Lung (tissue), 13 donors: ENCODE measurements around the gene CDH23. TPM values are rescaled to one million over a fixed set of nuclear protein-coding genes. Genes with fewer than 3 reads are reported as not detected.

Experiments used
- ATAC-seq: fragments of 200-7000 bp; cut with Tn5 transposase; one replicate; pipeline ENCODE4 v1.9.1; 2020; ENCODE audit warnings: moderate number of reproducible peaks; ENCODE audit not compliant: insufficient read depth, low FRiP score
- DNase-seq, 3 donors: peaks; one replicate each; pipeline ENCODE4 v3.0.0-alpha.2; 2013 to 2017
- H3K27ac ChIP-seq, 2 donors: one replicate each; pipeline ENCODE4 v1.5.1; 2013; ENCODE audit warnings: mild to moderate bottlenecking in 2 of 2, moderate library complexity in 2 of 2, control low read depth in 1 of 2, inconsistent platforms in 1 of 2, low read depth in 1 of 2, low read length in 1 of 2
- H3K27me3 ChIP-seq, 3 donors: one replicate each; pipeline ENCODE4 v1.5.1; 2013; ENCODE audit warnings: low read length in 2 of 3; ENCODE audit not compliant: control insufficient read depth in 3 of 3, insufficient read depth in 3 of 3
- H3K36me3 ChIP-seq, 4 donors: one replicate each; pipeline ENCODE4 v1.5.1; 2013; ENCODE audit warnings: low read length in 4 of 4, mild to moderate bottlenecking in 1 of 4, moderate library complexity in 1 of 4; ENCODE audit not compliant: control insufficient read depth in 4 of 4, insufficient read depth in 4 of 4
- H3K4me1 ChIP-seq, 5 donors: one replicate each; pipeline ENCODE4 v1.5.1; 2013; ENCODE audit warnings: low read length in 5 of 5, mild to moderate bottlenecking in 2 of 5, moderate library complexity in 1 of 5; ENCODE audit not compliant: control insufficient read depth in 5 of 5, insufficient read depth in 5 of 5
- H3K4me3 ChIP-seq: one replicate; pipeline ENCODE4 v1.5.1; 2013; ENCODE audit warnings: mild to moderate bottlenecking, control low read depth, moderate library complexity
- H3K9ac ChIP-seq, 2 donors: one replicate each; pipeline ENCODE4 v1.5.1; 2013; ENCODE audit warnings: low read length in 2 of 2, control low read depth in 1 of 2; ENCODE audit not compliant: insufficient read depth in 1 of 2
- H3K9me3 ChIP-seq, 4 donors: one replicate each; pipeline ENCODE4 v1.5.1; 2013; ENCODE audit warnings: low read length in 3 of 4, mild to moderate bottlenecking in 1 of 4, moderate library complexity in 1 of 4; ENCODE audit not compliant: control insufficient read depth in 4 of 4, insufficient read depth in 3 of 4
- CTCF ChIP-seq: IDR thresholded peaks from 2 replicates; pipeline ENCODE4 v1.5.1; 2012; ENCODE audit warnings: mild to moderate bottlenecking; ENCODE audit errors: control extremely low read depth, extremely low read depth
- WGBS, 2 donors: extraction: QIAGEN DNeasy Blood & Tissue Kit; methylation state at CpG; one replicate each; pipeline ENCODE4 v1.1.7; 2013; 5-methylcytosine and 5-hydroxymethylcytosine counted together
- polyA plus RNA-seq, 2 donors: library from polyadenylated mRNA; stranded (reverse); fragments of 200-250 nt; gene quantifications; one replicate each; pipeline ENCODE4 v1.2.1, GENCODE V29; 2013
- small RNA-seq: library from RNA; depleted of rRNA; stranded (forward); fragments of <200 nt; gene quantifications from one replicate; pipeline ENCODE3, GENCODE V24; 2014; ENCODE audit warnings: low replicate concordance
- total RNA-seq, 2 donors: library from RNA; depleted of rRNA in 1 of 2; stranded (reverse); fragments of >200 nt in 1 of 2; gene quantifications; one replicate each; pipeline ENCODE4 v1.2.1, GENCODE V29; 2014 to 2021
- donor health status: control.
- donor health status: control.
- donor health status: Bipolar disorder and iron deficiency.
- donor health status: healthy.
- donor health status: DM: yes; HTN: yes; CAD: no.

The CDH23 gene
- total and polyA plus RNA-seq, 4 donors = 4.5 to 29.5 (median 6.0) TPM

- no peak for TF ChIP-seq CTCF
- H3K27me3 ChIP-seq = no peaks in the 10 kb centered on the region
- no peaks in the 10 kb centered on the region for H3K36me3 ChIP-seq
- DNase-seq (no peak), ATAC-seq (no peak)
- 79% methylated on average over 5 of the region's 5 CpGs for WGBS, 2 donors
- no peak overlapping the region for H3K4me3 ChIP-seq
- no peak overlapping the region for H3K9ac ChIP-seq
- H3K27ac ChIP-seq = no peak overlapping the region
- no peaks in the 10 kb centered on the region for H3K9me3 ChIP-seq
- H3K4me1 ChIP-seq = peaks cover 0 to 10% (median 5%) of the 10 kb centered on the region in 5 donors
Observed at GRCh38 chr10:71864911-71865361, 468.2 kb downstream of the CDH23 start.

Small RNAs within 50 kb of the gene (small RNA-seq; reads per million reads assigned to genes)
- gene MIR7152 = not detected
- gene RNU7-38P = not detected

Other genes with a start within 250 kb of the CDH23 start
- 10 to 100 TPM in 1 of 2 donors, 1 to 10 TPM in 1; 9.5 to 23.8 TPM for gene UNC5B, start 184.3 kb upstream of the CDH23 start, total RNA-seq
- 1 to 10 TPM; 4.4 to 7.2 TPM for gene UNC5B, start 184.3 kb upstream of the CDH23 start, polyA plus RNA-seq
- 1 to 10 TPM; 4.9 to 9.6 TPM for gene SLC29A3, start 77.7 kb upstream of the CDH23 start, total RNA-seq
- 1 to 10 TPM; 5.1 to 5.7 TPM for gene SLC29A3, start 77.7 kb upstream of the CDH23 start, polyA plus RNA-seq